ENCODE data around the gene FAM177B. TPM values are rescaled to one million over a fixed set of nuclear protein-coding genes. Genes with fewer than 3 reads are reported as not detected.

FAM177B gene
- total RNA-seq, 2 donors from 2014 or later: 0.53 TPM; not detected in 1

GRCh38 chr1:222769181-222769580, 32.2 kb downstream of the FAM177B start:
- Mint-ChIP-seq H3K9me3 (peaks cover 12 to 19% of the 10 kb centered on the region in 2 donors), H3K36me3 (peaks cover 12 to 27% of the 10 kb centered on the region in 2 donors), H3K27ac (no peak overlapping the region)
- no peak for DNase-seq (ENCODE audit: low spot score in 2 of 2)
- no peak for ATAC-seq

- Mint-ChIP-seq H3K36me3 (peaks cover 12 to 27% of the 10 kb centered on the region in 2 donors), H3K9me3 (peaks cover 12 to 19% of the 10 kb centered on the region in 2 donors), H3K27ac (no peak overlapping the region)
- DNase-seq (ENCODE audit: low spot score in 2 of 2): no peak
- no peak for ATAC-seq
Observed at GRCh38 chr1:222769971-222770620, 33.1 kb downstream of the FAM177B start.

GRCh38 chr1:222772996-222773379, 36.0 kb downstream of the FAM177B start:
- DNase-seq (ENCODE audit: low spot score in 2 of 2) (no peak), ATAC-seq (no peak)
- H3K9me3 Mint-ChIP-seq: peaks cover 12 to 19% of the 10 kb centered on the region in 2 donors
- H3K27ac Mint-ChIP-seq: peak overlapping the region; percentile 21 to 81
- peaks cover 12 to 24% of the 10 kb centered on the region in 2 donors for H3K36me3 Mint-ChIP-seq

GRCh38 chr1:222777463-222777862, 40.5 kb downstream of the FAM177B start:
- Mint-ChIP-seq H3K36me3 (no peaks in the 10 kb centered on the region), H3K27ac (no peak overlapping the region), H3K9me3 (no peaks in the 10 kb centered on the region)
- DNase-seq (ENCODE audit: low spot score in 2 of 2): no peak
- ATAC-seq: no peak

GRCh38 chr1:222777977-222778376, 41.0 kb downstream of the FAM177B start:
- Mint-ChIP-seq H3K36me3 (no peaks in the 10 kb centered on the region), H3K9me3 (no peaks in the 10 kb centered on the region), H3K27ac (no peak overlapping the region)
- no peak for ATAC-seq
- DNase-seq (ENCODE audit: low spot score in 2 of 2): no peak

GRCh38 chr1:222781251-222781650, 44.2 kb downstream of the FAM177B start:
- H3K9me3 Mint-ChIP-seq: no peaks in the 10 kb centered on the region
- H3K36me3 Mint-ChIP-seq: no peaks in the 10 kb centered on the region
- H3K27ac Mint-ChIP-seq: no peak overlapping the region
- ATAC-seq: no peak
- no peak for DNase-seq (ENCODE audit: low spot score in 2 of 2)

- DNase-seq (ENCODE audit: low spot score in 2 of 2) (no peak), ATAC-seq (no peak)
- H3K9me3 Mint-ChIP-seq: no peaks in the 10 kb centered on the region
- no peak overlapping the region for H3K27ac Mint-ChIP-seq
- no peaks in the 10 kb centered on the region for H3K36me3 Mint-ChIP-seq
Observed at GRCh38 chr1:222783051-222783450, 46.0 kb downstream of the FAM177B start.

- ATAC-seq (no peak), DNase-seq (ENCODE audit: low spot score in 2 of 2) (no peak)
- Mint-ChIP-seq H3K27ac (no peak overlapping the region), H3K36me3 (peaks cover 0 to 1% of the 10 kb centered on the region in 2 donors), H3K9me3 (peaks cover 0 to 6% of the 10 kb centered on the region in 2 donors)
Observed at GRCh38 chr1:222784371-222784770, 47.4 kb downstream of the FAM177B start.

GRCh38 chr1:222784916-222785315, 47.9 kb downstream of the FAM177B start:
- peaks cover 0 to 7% of the 10 kb centered on the region in 2 donors for H3K36me3 Mint-ChIP-seq
- no peak for ATAC-seq
- H3K9me3 Mint-ChIP-seq: peaks cover 0 to 11% of the 10 kb centered on the region in 2 donors
- no peak for DNase-seq (ENCODE audit: low spot score in 2 of 2)
- H3K27ac Mint-ChIP-seq: no peak overlapping the region

GRCh38 chr1:222785529-222785928, 48.5 kb downstream of the FAM177B start:
- peaks cover 0 to 11% of the 10 kb centered on the region in 2 donors for H3K9me3 Mint-ChIP-seq
- DNase-seq (ENCODE audit: low spot score in 2 of 2) (no peak), ATAC-seq (no peak)
- H3K27ac Mint-ChIP-seq: no peak overlapping the region
- peaks cover 0 to 7% of the 10 kb centered on the region in 2 donors for H3K36me3 Mint-ChIP-seq

- no peak overlapping the region for H3K27ac Mint-ChIP-seq
- ATAC-seq (no peak), DNase-seq (ENCODE audit: low spot score in 2 of 2) (no peak)
- H3K36me3 Mint-ChIP-seq: peaks cover 0 to 7% of the 10 kb centered on the region in 2 donors
- H3K9me3 Mint-ChIP-seq: peaks cover 0 to 11% of the 10 kb centered on the region in 2 donors
Observed at GRCh38 chr1:222786121-222786520, 49.1 kb downstream of the FAM177B start.

- H3K36me3 Mint-ChIP-seq: peaks cover 0 to 7% of the 10 kb centered on the region in 2 donors
- ATAC-seq: no peak
- no peak for DNase-seq (ENCODE audit: low spot score in 2 of 2)
- no peak overlapping the region for H3K27ac Mint-ChIP-seq
- peaks cover 0 to 11% of the 10 kb centered on the region in 2 donors for H3K9me3 Mint-ChIP-seq
Observed at GRCh38 chr1:222787729-222788128, 50.7 kb downstream of the FAM177B start.

GRCh38 chr1:222788402-222789156, 51.6 kb downstream of the FAM177B start:
- H3K9me3 Mint-ChIP-seq: peaks cover 0 to 11% of the 10 kb centered on the region in 2 donors
- ATAC-seq: no peak
- no peak overlapping the region for H3K27ac Mint-ChIP-seq
- H3K36me3 Mint-ChIP-seq: peaks cover 0 to 7% of the 10 kb centered on the region in 2 donors
- DNase-seq (ENCODE audit: low spot score in 2 of 2): no peak

- H3K9me3 Mint-ChIP-seq: peaks cover 0 to 11% of the 10 kb centered on the region in 2 donors
- ATAC-seq: peak in 1 of 2 donors; percentile 65
- DNase-seq (ENCODE audit: low spot score in 2 of 2): no peak
- H3K36me3 Mint-ChIP-seq: peaks cover 0 to 7% of the 10 kb centered on the region in 2 donors
- no peak overlapping the region for H3K27ac Mint-ChIP-seq
Observed at GRCh38 chr1:222790115-222790514, 53.1 kb downstream of the FAM177B start.

- peak in 1 of 2 donors; percentile 85 for ATAC-seq
Observed at GRCh38 chr1:222790520-222790919, 53.5 kb downstream of the FAM177B start.

GRCh38 chr1:222791006-222791710, 54.2 kb downstream of the FAM177B start:
- Mint-ChIP-seq H3K9me3 (peaks cover 0 to 11% of the 10 kb centered on the region in 2 donors), H3K36me3 (peaks cover 0 to 7% of the 10 kb centered on the region in 2 donors), H3K27ac (no peak overlapping the region)
- DNase-seq (ENCODE audit: low spot score in 2 of 2): no peak
- no peak for ATAC-seq

More at GRCh38 chr1:222790520-222790919, 53.5 kb downstream of the FAM177B start:
- Mint-ChIP-seq H3K27ac (peak overlapping the region in 1 of 2 donors; percentile 50), H3K9me3 (peaks cover 0 to 11% of the 10 kb centered on the region in 2 donors), H3K36me3 (peaks cover 0 to 7% of the 10 kb centered on the region in 2 donors)
- DNase-seq (ENCODE audit: low spot score in 2 of 2): no peak

- Mint-ChIP-seq H3K9me3 (peaks cover 0 to 11% of the 10 kb centered on the region in 2 donors), H3K27ac (no peak overlapping the region), H3K36me3 (peaks cover 0 to 7% of the 10 kb centered on the region in 2 donors)
- DNase-seq (ENCODE audit: low spot score in 2 of 2): no peak
- no peak for ATAC-seq
Observed at GRCh38 chr1:222792744-222793143, 55.7 kb downstream of the FAM177B start.

Measured in activated naive CD4-positive, alpha-beta T cell treated with anti-CD3 and anti-CD28 coated beads, Interleukin-2, amount 50 U/mL, for 72 hours (primary cell).